ENCODE results near the gene PSME3. TPM values are rescaled to one million over a fixed set of nuclear protein-coding genes. Genes with fewer than 3 reads are reported as not detected.

Gene PSME3
- total RNA-seq, 4 donors from 2014 or later, result 78.3 to 119 (median 85.4) TPM

GRCh38 chr17:42845556-42845917, 12.3 kb downstream of the PSME3 start:
- TF ChIP-seq POLR2A (IDR thresholded peaks at IDR 0.05) (no peak), CTCF (IDR thresholded peaks at IDR 0.05) (no peak)
- Histone ChIP-seq H3K4me1 (peaks cover 8 to 15% of the 10 kb centered on the region in 2 donors), H3K9me3 (no peaks in the 10 kb centered on the region), H3K27ac (no peak overlapping the region), H3K36me3 (peaks cover 14 to 25% of the 10 kb centered on the region in 2 donors), H3K4me3 (replicated peaks in 1 of 3) (no peak overlapping the region), H3K27me3 (no peaks in the 10 kb centered on the region)
- intact Hi-C loops (cut with DNase I), result loop anchor here (5.0 kb wide), 1 partner anchor 92 kb away; no protein-coding TSS in a partner anchor
- 89 to 93% methylated on average over 11 to 12 of the region's 12 CpGs for WGBS, 2 donors
- no peak for DNase-seq

GRCh38 chr17:42845918-42846593, 12.9 kb downstream of the PSME3 start:
- Histone ChIP-seq H3K9me3 (no peaks in the 10 kb centered on the region), H3K36me3 (peaks cover 13 to 20% of the 10 kb centered on the region in 2 donors), H3K27me3 (no peaks in the 10 kb centered on the region), H3K4me3 (replicated peaks in 1 of 3) (no peak overlapping the region), H3K27ac (no peak overlapping the region), H3K4me1 (peaks cover 8 to 21% of the 10 kb centered on the region in 2 donors)
- intact Hi-C loops (cut with DNase I), result loop anchor here (5.0 kb wide), 1 partner anchor 91 kb away; no protein-coding TSS in a partner anchor
- TF ChIP-seq CTCF (IDR thresholded peaks at IDR 0.05) (no peak), POLR2A (IDR thresholded peaks at IDR 0.05) (no peak)
- WGBS, 2 donors, result 69 to 77% methylated on average over 6 to 7 of the region's 7 CpGs
- DNase-seq, result no peak

GRCh38 chr17:42846594-42847280, 13.5 kb downstream of the PSME3 start:
- H3K4me3 ChIP-seq (replicated peaks in 1 of 3), result no peak overlapping the region
- peaks cover 8 to 23% of the 10 kb centered on the region in 2 donors for H3K4me1 ChIP-seq
- no peak for TF ChIP-seq POLR2A (IDR thresholded peaks at IDR 0.05)
- TF ChIP-seq CTCF (IDR thresholded peaks at IDR 0.05), result no peak
- no peak overlapping the region for H3K27ac ChIP-seq
- WGBS, 2 donors, result 71 to 76% methylated on average over 9 of the region's 9 CpGs
- intact Hi-C loops (cut with DNase I), result loop anchor here (5.0 kb wide), 1 partner anchor 91 kb away; no protein-coding TSS in a partner anchor
- H3K36me3 ChIP-seq, result peaks cover 6 to 14% of the 10 kb centered on the region in 2 donors
- H3K27me3 ChIP-seq, result no peaks in the 10 kb centered on the region
- H3K9me3 ChIP-seq, result no peaks in the 10 kb centered on the region
- no peak for DNase-seq

GRCh38 chr17:42848093-42848492, 14.9 kb downstream of the PSME3 start:
- Histone ChIP-seq H3K9me3 (no peaks in the 10 kb centered on the region), H3K4me1 (peaks cover 8 to 23% of the 10 kb centered on the region in 2 donors), H3K27ac (no peak overlapping the region), H3K36me3 (peaks cover 0 to 2% of the 10 kb centered on the region in 2 donors), H3K27me3 (no peaks in the 10 kb centered on the region), H3K4me3 (replicated peaks in 1 of 3) (no peak overlapping the region)
- WGBS, 2 donors, result 87 to 88% methylated on average over 3 of the region's 3 CpGs
- intact Hi-C loops (cut with DNase I), result loop anchor here (5.0 kb wide), 1 partner anchor 89 kb away; no protein-coding TSS in a partner anchor
- TF ChIP-seq POLR2A (IDR thresholded peaks at IDR 0.05), result no peak
- TF ChIP-seq CTCF (IDR thresholded peaks at IDR 0.05), result no peak
- DNase-seq, result no peak

GRCh38 chr17:42849031-42849430, 15.8 kb downstream of the PSME3 start:
- Histone ChIP-seq H3K4me1 (peaks cover 8 to 23% of the 10 kb centered on the region in 2 donors), H3K27ac (no peak overlapping the region), H3K27me3 (no peaks in the 10 kb centered on the region), H3K4me3 (replicated peaks in 1 of 3) (no peak overlapping the region), H3K9me3 (no peaks in the 10 kb centered on the region), H3K36me3 (no peaks in the 10 kb centered on the region)
- TF ChIP-seq CTCF (IDR thresholded peaks at IDR 0.05) (no peak), POLR2A (IDR thresholded peaks at IDR 0.05) (no peak)
- intact Hi-C loops (cut with DNase I), result loop anchor here (5.0 kb wide), 1 partner anchor 88 kb away; no protein-coding TSS in a partner anchor
- DNase-seq, result no peak
- WGBS, 2 donors, result 83% methylated on average over 2 to 9 of the region's 9 CpGs
